Astrocyte (in vitro differentiated cells and primary cell): ENCODE data around the gene MDM1. TPM values are rescaled to one million over a fixed set of nuclear protein-coding genes. Genes with fewer than 3 reads are reported as not detected.
A peak's percentile ranks its signal among the peaks of the same experiment; 100 is the strongest.

Source experiments
- DNase-seq: peaks from one replicate; pipeline ENCODE4 v3.0.0-alpha.2; 2010; ENCODE audit warnings: low read depth
- FAIRE-seq: peaks from 2 replicates; lab custom pipeline; 2011; peaks lifted over from hg19 to GRCh38; lab: Jason Lieb, UNC
- H2AFZ ChIP-seq: 2 replicates; pipeline ENCODE4 v1.6.0; 2012; ENCODE audit warnings: low read depth, low read length, inconsistent platforms
- H3K27ac ChIP-seq: 2 replicates; pipeline ENCODE4 v1.5.1; 2011; ENCODE audit warnings: low read depth, low read length, inconsistent platforms
- H3K27me3 ChIP-seq: 2 replicates; pipeline ENCODE4 v1.6.0; 2011; ENCODE audit warnings: low read length, inconsistent platforms; ENCODE audit not compliant: insufficient read depth
- H3K36me3 ChIP-seq: 2 replicates; pipeline ENCODE4 v1.5.1; 2011; ENCODE audit warnings: low read length, inconsistent platforms; ENCODE audit not compliant: insufficient read depth
- H3K4me1 ChIP-seq: 2 replicates; pipeline ENCODE4 v1.5.1; 2011; ENCODE audit warnings: low read length, inconsistent platforms; ENCODE audit not compliant: insufficient read depth
- H3K4me2 ChIP-seq: 2 replicates; pipeline ENCODE4 v1.6.0; 2012; ENCODE audit warnings: low read length, inconsistent platforms
- H3K4me3 ChIP-seq: 2 replicates; pipeline ENCODE4 v1.5.1; 2011; ENCODE audit warnings: low read depth, mild to moderate bottlenecking, low read length, inconsistent platforms; ENCODE audit not compliant: insufficient read depth
- H3K79me2 ChIP-seq: 2 replicates; pipeline ENCODE4 v1.6.0; 2012; ENCODE audit warnings: mild to moderate bottlenecking, low read length, inconsistent platforms; ENCODE audit not compliant: insufficient read depth
- H3K9ac ChIP-seq: 2 replicates; pipeline ENCODE4 v1.6.0; 2012; ENCODE audit warnings: mild to moderate bottlenecking, low read length, inconsistent platforms
- H3K9me3 ChIP-seq: 2 replicates; pipeline ENCODE4 v1.5.1; 2012; ENCODE audit warnings: low read depth, mild to moderate bottlenecking, low read length, inconsistent platforms; ENCODE audit not compliant: insufficient read depth
- H4K20me1 ChIP-seq: 2 replicates; pipeline ENCODE4 v1.6.0; 2012; ENCODE audit warnings: low read length, inconsistent platforms; ENCODE audit not compliant: insufficient read depth
- H3K27ac Mint-ChIP-seq: one replicate; pipeline ENCODE4 v1.8.0; 2021; ENCODE audit warnings: mild to moderate bottlenecking, mixed read lengths; ENCODE audit not compliant: unreplicated experiment
- H3K27me3 Mint-ChIP-seq: one replicate; pipeline ENCODE4 v1.8.0; 2021; ENCODE audit warnings: low read depth, mixed read lengths; ENCODE audit not compliant: unreplicated experiment
- H3K36me3 Mint-ChIP-seq: one replicate; pipeline ENCODE4 v1.8.0; 2021; ENCODE audit warnings: low read depth, mixed read lengths; ENCODE audit not compliant: unreplicated experiment
- H3K4me1 Mint-ChIP-seq: one replicate; pipeline ENCODE4 v1.8.0; 2021; ENCODE audit warnings: low read depth, mixed read lengths; ENCODE audit not compliant: unreplicated experiment
- H3K4me3 Mint-ChIP-seq: one replicate; pipeline ENCODE4 v1.8.0; 2021; ENCODE audit warnings: mild to moderate bottlenecking, moderate library complexity, mixed read lengths; ENCODE audit not compliant: unreplicated experiment
- H3K9me3 Mint-ChIP-seq: one replicate; pipeline ENCODE4 v1.8.0; 2021; ENCODE audit warnings: mild to moderate bottlenecking, mixed read lengths; ENCODE audit not compliant: unreplicated experiment
- EZH2 ChIP-seq: IDR thresholded peaks from 2 replicates; pipeline ENCODE4 v1.6.1; 2012; ENCODE audit warnings: mild to moderate bottlenecking, low read length, inconsistent platforms; ENCODE audit not compliant: insufficient read depth
- total RNA-seq: library from RNA; stranded (reverse); gene quantifications from 2 replicates; pipeline ENCODE4 v1.2.1, GENCODE V29; 2021
- TF ChIP-seq, protein P1 (sequence below): IDR thresholded peaks from 2 replicates; pipeline ENCODE4 v1.5.1; 2011; ENCODE audit warnings: low read depth, mild to moderate bottlenecking, inconsistent platforms, low read length, moderate library complexity; ENCODE audit not compliant: insufficient read depth

Gene MDM1
- total RNA-seq, 1 donor from 2014 or later, result 10.8 TPM

DNA sequence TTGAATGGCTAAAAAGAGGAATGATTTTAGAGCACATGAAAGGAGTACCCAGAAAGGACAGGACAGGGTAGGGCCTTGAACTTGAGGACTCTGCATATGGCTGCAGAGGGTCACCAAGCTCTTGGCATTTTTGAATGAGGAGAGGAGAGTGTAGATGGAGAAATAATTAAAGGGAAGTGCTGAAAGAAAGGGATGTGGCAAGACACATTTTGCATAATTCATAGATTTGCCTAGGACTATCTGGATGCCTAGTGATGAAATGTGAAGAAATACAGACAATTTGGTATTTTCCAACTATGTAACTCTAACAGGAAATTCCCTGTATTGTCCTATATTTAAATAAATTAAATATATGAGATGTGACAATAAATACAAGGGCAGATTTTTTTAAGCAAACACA is 27.5 kb upstream of the MDM1 start:
- no peaks in the 10 kb centered on the region for H3K27me3 ChIP-seq
- peaks cover 1% of the 10 kb centered on the region for H3K4me1 ChIP-seq
- H3K36me3 Mint-ChIP-seq, result no peaks in the 10 kb centered on the region
- H3K79me2 ChIP-seq, result no peaks in the 10 kb centered on the region
- H3K4me1 Mint-ChIP-seq, result peaks cover 4% of the 10 kb centered on the region
- no peak overlapping the region for H3K4me3 Mint-ChIP-seq
- DNase-seq (no peak), FAIRE-seq (no peak)
- no peak overlapping the region for H3K27ac ChIP-seq
- H3K4me2 ChIP-seq, result no peak overlapping the region
- peak overlapping the region; percentile 1 for H3K9ac ChIP-seq
- H3K27ac Mint-ChIP-seq, result no peak overlapping the region
- no peak for TF ChIP-seq EZH2
- no peaks in the 10 kb centered on the region for H3K9me3 Mint-ChIP-seq
- H3K4me3 ChIP-seq, result no peak overlapping the region
- H4K20me1 ChIP-seq, result no peaks in the 10 kb centered on the region
- H3K27me3 Mint-ChIP-seq, result no peaks in the 10 kb centered on the region
- H3K9me3 ChIP-seq, result no peaks in the 10 kb centered on the region
- no peak overlapping the region for H2AFZ ChIP-seq
- no peaks in the 10 kb centered on the region for H3K36me3 ChIP-seq

DNA sequence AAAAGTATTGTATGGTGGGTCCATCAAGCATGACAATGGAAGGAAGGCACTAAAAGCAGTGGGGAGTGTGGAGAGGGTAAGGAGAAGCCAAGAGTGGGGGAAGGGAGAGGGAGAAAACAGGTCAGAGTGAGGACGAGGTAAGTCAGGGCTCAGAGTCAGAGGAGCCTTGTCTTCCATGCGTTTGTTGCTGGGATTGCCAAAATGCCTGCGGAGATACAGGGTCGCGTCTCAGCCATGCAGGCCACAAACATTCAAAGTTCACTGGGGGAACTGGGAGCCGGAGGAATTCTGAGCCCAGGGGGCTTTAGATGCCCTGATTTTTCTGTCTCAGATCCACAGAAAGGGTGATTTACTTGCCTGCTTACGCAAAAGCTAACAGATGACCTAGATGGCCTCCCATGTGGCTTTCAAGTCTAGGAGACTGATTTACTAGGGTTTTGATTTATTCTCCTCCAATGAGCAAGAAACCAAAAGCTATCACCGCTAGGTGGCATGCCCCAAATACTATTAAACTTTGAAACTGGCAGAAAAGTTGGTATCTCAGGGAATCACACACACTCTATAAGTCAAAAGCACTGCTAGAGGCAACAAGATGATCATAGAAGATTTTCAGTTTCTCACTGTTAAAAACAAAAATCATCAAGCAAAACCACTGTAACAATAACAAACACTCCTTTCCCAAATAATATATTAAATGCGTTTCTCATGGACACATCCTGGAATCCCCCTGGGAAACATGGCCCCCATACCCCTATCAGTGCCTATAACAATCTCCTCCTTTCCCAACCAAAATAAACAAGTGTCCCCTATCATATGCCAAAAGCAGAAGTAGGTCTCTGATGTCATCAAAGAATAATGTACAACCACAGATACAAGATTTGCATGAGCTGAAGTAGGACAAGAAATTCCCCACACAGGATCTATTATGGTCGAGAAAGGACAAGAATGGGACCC is 26.6 kb upstream of the MDM1 start:
- no peak overlapping the region for H3K27ac ChIP-seq
- H3K4me3 ChIP-seq, result no peak overlapping the region
- TF ChIP-seq, protein P1, sequence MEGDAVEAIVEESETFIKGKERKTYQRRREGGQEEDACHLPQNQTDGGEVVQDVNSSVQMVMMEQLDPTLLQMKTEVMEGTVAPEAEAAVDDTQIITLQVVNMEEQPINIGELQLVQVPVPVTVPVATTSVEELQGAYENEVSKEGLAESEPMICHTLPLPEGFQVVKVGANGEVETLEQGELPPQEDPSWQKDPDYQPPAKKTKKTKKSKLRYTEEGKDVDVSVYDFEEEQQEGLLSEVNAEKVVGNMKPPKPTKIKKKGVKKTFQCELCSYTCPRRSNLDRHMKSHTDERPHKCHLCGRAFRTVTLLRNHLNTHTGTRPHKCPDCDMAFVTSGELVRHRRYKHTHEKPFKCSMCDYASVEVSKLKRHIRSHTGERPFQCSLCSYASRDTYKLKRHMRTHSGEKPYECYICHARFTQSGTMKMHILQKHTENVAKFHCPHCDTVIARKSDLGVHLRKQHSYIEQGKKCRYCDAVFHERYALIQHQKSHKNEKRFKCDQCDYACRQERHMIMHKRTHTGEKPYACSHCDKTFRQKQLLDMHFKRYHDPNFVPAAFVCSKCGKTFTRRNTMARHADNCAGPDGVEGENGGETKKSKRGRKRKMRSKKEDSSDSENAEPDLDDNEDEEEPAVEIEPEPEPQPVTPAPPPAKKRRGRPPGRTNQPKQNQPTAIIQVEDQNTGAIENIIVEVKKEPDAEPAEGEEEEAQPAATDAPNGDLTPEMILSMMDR, result peak; percentile 81
- TF ChIP-seq EZH2, result no peak
- no peaks in the 10 kb centered on the region for H3K36me3 ChIP-seq
- no peaks in the 10 kb centered on the region for H3K9me3 ChIP-seq
- H3K36me3 Mint-ChIP-seq, result no peaks in the 10 kb centered on the region
- H2AFZ ChIP-seq, result peak overlapping the region; percentile 67
- peak; percentile 60 for DNase-seq
- no peaks in the 10 kb centered on the region for H3K79me2 ChIP-seq
- H3K27me3 ChIP-seq, result no peaks in the 10 kb centered on the region
- peak overlapping the region; percentile 71 for H3K27ac Mint-ChIP-seq
- H3K4me1 ChIP-seq, result no peaks in the 10 kb centered on the region
- H3K4me3 Mint-ChIP-seq, result peak overlapping the region; percentile 9
- H3K27me3 Mint-ChIP-seq, result no peaks in the 10 kb centered on the region
- peak overlapping the region; percentile 17 for H3K4me2 ChIP-seq
- FAIRE-seq, result peak; percentile 29
- peak overlapping the region; percentile 10 for H3K9ac ChIP-seq
- H4K20me1 ChIP-seq, result no peaks in the 10 kb centered on the region
- peaks cover 3% of the 10 kb centered on the region for H3K4me1 Mint-ChIP-seq
- H3K9me3 Mint-ChIP-seq, result no peaks in the 10 kb centered on the region

DNA sequence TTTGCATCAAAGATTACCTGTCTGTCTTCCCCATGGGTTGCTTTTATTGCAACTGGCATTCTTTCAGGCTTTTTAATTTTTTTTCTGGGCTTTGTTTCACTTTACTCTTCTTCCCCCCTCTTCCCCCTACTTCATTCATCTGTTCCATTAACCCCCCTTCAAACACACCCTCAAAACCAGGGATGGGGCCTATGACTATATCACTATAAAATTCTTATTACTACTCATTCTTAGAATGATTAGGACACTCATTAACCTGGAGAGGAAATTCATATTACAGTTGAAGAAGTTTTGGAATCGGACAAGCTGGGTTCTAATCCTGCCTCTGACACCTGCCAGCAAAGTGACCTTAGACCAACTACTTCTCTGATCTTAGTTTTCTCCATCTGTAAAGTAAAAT is 24.8 kb upstream of the MDM1 start:
- TF ChIP-seq EZH2, result no peak
- TF ChIP-seq, protein P1, result no peak
- Histone ChIP-seq H3K9me3 (no peaks in the 10 kb centered on the region), H3K79me2 (no peaks in the 10 kb centered on the region), H3K4me3 (no peak overlapping the region), H3K4me1 (peaks cover 3% of the 10 kb centered on the region), H4K20me1 (no peaks in the 10 kb centered on the region), H3K36me3 (no peaks in the 10 kb centered on the region), H2AFZ (no peak overlapping the region), H3K27ac (no peak overlapping the region), H3K27me3 (no peaks in the 10 kb centered on the region), H3K9ac (no peak overlapping the region), H3K4me2 (no peak overlapping the region)
- Mint-ChIP-seq H3K36me3 (no peaks in the 10 kb centered on the region), H3K27ac (no peak overlapping the region), H3K9me3 (no peaks in the 10 kb centered on the region), H3K4me1 (peaks cover 3% of the 10 kb centered on the region), H3K27me3 (no peaks in the 10 kb centered on the region), H3K4me3 (no peak overlapping the region)
- DNase-seq, result no peak
- FAIRE-seq, result no peak
